ENCODE results near the gene NAV2. TPM values are rescaled to one million over a fixed set of nuclear protein-coding genes. Genes with fewer than 3 reads are reported as not detected.
A peak's percentile ranks its signal among the peaks of the same experiment; 100 is the strongest.
"Not testable (repeated sequence)": the region's sequence is repeated elsewhere in the genome, so short reads cannot be mapped to it uniquely, and the experiment has no call there.

The NAV2 gene
- total RNA-seq, 1 donor from 2014 or later: 40.6 TPM

DNA sequence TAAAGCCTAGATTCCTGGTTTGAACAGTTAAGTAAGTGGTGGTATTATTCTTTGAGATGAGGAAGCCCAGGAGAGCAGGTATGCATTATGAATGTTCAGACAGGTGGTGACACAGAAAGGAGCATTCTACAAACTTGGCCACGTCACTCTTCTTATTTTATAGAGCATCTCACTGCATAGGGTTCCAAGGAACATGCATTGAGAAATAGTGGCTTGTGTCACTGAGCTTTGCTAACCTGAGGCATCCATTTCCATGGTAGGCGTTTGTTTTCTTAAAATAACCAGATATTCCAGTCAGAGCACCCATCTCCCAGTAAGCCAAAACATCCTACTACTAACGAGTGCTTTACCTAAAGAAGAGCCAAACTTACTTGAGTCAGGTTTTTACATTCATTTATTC lies 169.7 kb downstream of the NAV2 start:
- DNase-seq (ENCODE audit: extremely low read depth, low read depth, low spot score): no peak

GRCh38 chr11:19886498-19886897 lies 173.9 kb downstream of the NAV2 start:
- no peak for DNase-seq (ENCODE audit: extremely low read depth, low read depth, low spot score)

DNA sequence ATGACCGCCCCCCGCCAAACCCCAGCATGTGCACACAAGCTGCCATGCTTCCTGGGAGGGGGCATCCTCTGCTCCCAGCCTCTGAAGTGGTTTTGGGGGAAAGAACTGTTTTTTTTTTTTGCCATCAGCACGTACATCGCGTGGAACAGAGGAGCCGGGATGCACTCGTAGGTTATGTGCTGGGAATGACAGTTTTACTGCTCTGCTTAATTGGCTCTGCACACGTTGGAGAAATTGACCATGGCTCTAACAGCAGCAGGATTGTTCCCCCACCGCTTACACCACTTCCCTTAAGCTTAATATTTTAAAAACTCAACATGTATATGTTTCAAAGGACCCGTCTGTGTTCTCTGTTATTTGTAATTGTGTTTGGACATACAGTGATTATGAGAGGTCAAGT lies 175.2 kb downstream of the NAV2 start:
- DNase-seq (ENCODE audit: extremely low read depth, low read depth, low spot score): no peak

DNA sequence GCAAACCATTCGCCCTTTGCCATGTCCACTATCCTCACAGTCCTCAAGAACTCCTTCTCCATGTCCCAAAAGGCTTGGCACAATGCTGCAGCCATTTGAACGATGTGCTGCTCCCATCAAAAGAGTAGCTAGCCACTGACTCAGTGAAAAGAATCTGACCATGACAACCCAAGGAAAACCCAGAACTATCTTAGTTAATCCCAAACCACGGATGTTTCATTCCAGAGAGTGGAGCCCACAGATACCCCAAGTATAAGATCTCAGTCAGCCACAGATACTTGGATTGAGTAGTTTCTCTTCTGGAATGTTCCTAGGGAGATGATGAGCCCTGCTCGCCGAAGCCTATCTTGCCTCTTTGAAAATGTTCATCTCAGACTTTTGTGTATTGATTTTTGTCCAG lies 176.9 kb downstream of the NAV2 start:
- DNase-seq (ENCODE audit: extremely low read depth, low read depth, low spot score): no peak

DNA sequence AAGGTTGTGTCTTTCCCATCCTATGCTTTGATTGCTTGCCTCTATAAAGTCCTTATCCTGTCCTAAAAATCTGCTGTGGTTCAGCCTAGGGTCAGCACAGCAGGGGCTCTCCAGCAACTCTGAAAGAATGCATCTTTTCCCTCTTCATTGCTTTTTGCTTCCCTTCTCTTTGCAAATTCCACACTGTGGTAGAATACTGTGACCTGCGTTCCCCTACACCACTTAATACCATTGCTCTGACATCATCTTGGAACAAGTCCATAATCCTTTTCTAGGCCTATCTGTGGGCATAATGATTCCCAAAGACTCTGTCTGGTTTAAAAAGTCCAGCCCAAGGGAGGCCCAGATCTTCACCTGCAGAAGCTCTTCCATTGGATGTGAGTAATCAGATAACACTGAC lies 177.7 kb downstream of the NAV2 start:
- no peak for DNase-seq (ENCODE audit: extremely low read depth, low read depth, low spot score)

- DNase-seq (ENCODE audit: extremely low read depth, low read depth, low spot score): no peak
These were observed 178.4 kb downstream of the NAV2 start for GRCh38 chr11:19891022-19891421.

DNA sequence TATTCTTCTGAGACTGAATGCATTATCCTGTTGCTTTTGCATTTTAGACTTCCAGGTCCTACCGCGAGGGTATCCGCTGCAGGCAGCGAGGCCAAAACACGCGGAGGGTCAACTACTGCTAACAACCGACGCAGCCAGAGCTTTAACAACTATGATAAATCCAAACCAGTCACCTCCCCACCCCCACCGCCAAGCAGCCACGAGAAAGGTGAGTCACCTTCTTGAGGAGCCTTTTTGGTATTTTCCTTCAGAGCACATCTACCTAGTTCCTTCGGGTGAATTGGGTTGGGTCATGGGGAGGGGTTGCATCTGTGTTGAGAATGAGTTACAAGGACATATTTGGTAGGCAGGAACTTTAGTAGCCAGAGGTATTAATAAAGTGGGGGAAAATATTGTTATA lies 179.8 kb downstream of the NAV2 start:
- no peak for DNase-seq (ENCODE audit: extremely low read depth, low read depth, low spot score)

GRCh38 chr11:19892876-19893275 lies 180.2 kb downstream of the NAV2 start:
- DNase-seq (ENCODE audit: extremely low read depth, low read depth, low spot score): no peak

DNA sequence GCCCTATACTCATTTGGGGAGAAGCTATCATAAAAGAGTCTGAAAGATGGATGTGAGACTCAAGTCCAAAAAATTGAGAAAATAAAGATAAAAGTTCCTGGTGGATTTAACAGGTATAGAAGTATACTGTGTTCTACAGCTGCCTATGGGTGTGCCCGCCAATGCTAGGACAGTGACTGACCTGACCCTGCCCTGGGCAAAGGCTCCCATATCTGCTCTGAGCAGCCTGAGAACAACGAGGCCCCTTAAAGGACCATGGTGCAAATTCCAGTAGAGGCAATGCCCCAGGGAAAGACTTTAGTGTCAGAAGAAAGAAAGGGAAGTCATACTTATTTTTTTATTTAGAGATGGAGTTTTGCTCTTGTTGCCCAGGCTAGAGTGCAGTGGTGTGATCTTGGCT lies 181.8 kb downstream of the NAV2 start:
- no peak for DNase-seq (ENCODE audit: extremely low read depth, low read depth, low spot score)

- DNase-seq (ENCODE audit: extremely low read depth, low read depth, low spot score): not testable (repeated sequence)
These were observed 182.4 kb downstream of the NAV2 start for GRCh38 chr11:19895037-19895436.

DNA sequence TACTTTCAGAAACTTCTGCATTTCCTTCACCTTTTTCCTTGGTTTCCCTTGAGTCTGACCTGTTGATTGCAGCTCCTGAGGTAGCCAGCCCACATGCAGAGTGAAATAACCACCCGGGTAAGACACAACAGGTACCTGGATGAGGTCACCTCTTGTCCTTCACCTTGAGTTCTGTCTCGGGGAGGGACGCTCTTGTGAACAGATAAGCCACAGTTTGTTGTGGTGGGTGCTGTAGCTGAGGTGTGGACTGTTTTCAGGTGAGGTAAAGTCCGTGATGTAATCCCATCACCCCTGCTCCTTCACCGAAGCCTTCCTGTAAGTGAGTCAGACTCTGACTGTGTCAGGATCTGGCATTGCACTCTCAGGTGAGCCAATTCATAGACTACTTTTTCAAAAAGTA lies 183.1 kb downstream of the NAV2 start:
- DNase-seq (ENCODE audit: extremely low read depth, low read depth, low spot score): no peak

GRCh38 chr11:19903620-19904069 lies 191.0 kb downstream of the NAV2 start:
- peak; percentile 75 for DNase-seq (ENCODE audit: extremely low read depth, low read depth, low spot score)

DNA sequence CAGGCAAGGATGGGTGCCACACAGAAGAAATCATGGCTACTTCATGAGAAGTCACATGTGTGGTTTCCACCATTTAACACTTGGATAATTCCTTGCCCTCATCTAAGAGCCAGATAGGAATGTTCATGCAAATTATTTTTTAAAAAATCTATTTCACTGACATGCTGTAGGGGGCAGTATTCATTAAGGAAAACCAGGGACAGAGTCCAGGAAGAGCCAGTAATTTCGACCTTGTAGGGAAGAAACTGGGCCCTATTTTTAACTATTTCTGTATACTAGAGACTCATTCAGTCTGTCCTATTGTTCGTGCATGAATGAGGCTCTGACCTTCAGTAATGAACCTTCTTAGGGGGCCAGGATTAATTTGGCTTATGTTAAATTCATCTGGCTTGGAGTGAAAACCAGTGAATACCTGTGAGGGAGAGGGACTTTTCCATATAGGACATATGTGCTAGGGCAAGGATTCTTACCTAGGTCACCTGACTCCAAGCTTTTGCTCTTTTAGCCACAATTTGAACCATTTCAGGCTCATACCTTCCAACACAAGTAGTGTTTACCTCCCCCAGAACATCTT lies 192.7 kb downstream of the NAV2 start:
- no peak for DNase-seq (ENCODE audit: extremely low read depth, low read depth, low spot score)

DNA sequence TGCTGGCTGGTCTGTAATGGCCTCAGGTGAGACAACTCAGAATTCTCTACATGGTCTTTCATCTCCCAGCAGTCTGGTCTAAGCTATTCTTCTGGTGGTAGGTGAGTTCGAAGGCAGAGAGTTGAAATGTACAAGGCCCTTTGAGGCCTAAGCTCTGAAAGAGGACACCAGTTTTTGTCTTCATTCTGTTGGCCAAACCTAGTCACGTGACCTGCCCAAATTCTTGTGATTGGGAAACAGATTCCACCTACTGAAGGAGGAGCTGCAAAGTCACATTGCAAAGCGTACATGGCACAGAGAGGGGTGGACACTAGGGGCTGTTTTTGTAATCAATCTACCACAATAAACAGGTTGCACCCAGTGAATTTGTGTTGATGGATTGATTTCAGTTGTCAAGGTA lies 193.5 kb downstream of the NAV2 start:
- DNase-seq (ENCODE audit: extremely low read depth, low read depth, low spot score): no peak

- DNase-seq (ENCODE audit: extremely low read depth, low read depth, low spot score): no peak
These were observed 194.5 kb downstream of the NAV2 start for GRCh38 chr11:19907008-19907579.

DNA sequence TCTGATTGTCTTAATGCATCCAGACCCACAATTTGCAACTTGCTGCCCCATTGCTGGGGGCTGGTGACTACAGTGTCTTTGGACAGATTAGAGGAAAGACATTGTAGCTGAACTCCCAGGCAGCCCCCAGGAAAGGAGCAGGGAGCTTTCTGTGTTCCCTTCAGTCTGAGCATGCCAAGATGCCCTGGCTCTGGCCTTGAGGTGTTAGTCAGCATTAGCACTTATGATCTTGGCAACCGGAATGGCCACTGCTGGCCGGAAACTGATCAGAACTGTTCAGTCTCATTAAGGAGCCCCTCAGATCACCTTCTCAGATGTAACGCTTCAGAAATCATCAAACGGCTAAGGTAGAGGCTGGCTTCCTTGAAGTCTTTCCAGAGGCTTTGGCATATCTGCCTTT lies 195.2 kb downstream of the NAV2 start:
- no peak for DNase-seq (ENCODE audit: extremely low read depth, low read depth, low spot score)

GRCh38 chr11:19910931-19911330 lies 198.3 kb downstream of the NAV2 start:
- DNase-seq (ENCODE audit: extremely low read depth, low read depth, low spot score): no peak

GRCh38 chr11:19912115-19912957 lies 199.7 kb downstream of the NAV2 start:
- no peak for DNase-seq (ENCODE audit: extremely low read depth, low read depth, low spot score)

- no peak for DNase-seq (ENCODE audit: extremely low read depth, low read depth, low spot score)
These were observed 200.6 kb downstream of the NAV2 start for GRCh38 chr11:19912958-19913892.

DNA sequence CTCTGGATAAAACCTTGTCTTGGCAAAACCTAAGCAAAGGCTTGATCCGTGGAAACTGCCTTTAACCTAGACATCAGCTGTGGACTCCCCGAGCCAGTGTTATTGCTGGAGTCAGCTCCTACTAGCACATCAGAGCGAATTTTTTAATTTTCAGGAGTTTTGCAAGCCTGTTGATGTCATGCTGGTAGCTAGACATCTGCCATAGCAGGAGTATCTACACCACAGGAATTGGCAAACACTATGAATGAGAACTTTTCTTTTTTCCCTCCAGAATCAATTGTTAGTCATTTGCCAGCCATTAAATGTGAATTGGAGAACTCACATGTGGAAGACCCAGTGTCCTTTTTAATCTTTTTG lies 201.2 kb downstream of the NAV2 start:
- DNase-seq (ENCODE audit: extremely low read depth, low read depth, low spot score): no peak

GRCh38 chr11:19915808-19916207 lies 203.2 kb downstream of the NAV2 start:
- DNase-seq (ENCODE audit: extremely low read depth, low read depth, low spot score): no peak
